HL-60 (cell line): Measurements from ENCODE around the gene KDM1B.

Experiments
- DNase-seq, 2 experiments: peaks; one replicate each; pipeline ENCODE4 v3.0.0-alpha.2; 2010 to 2020; ENCODE audit warnings: low read depth in 1 of 2, low spot score in 1 of 2
- H3K27ac ChIP-seq: fragments of 250-450 bp; sonication (Bioruptor Pico); replicated peaks from 2 replicates; pipeline ENCODE4 v1.5.1; 2020; ENCODE audit warnings: mild to moderate bottlenecking, moderate library complexity
- H3K27me3 ChIP-seq: fragments of 250-450 bp; sonication (Bioruptor Pico); 2 replicates; pipeline ENCODE4 v1.5.1; 2021; ENCODE audit warnings: mild to moderate bottlenecking, moderate library complexity; ENCODE audit not compliant: insufficient read depth, poor library complexity, severe bottlenecking
- H3K4me3 ChIP-seq: replicated peaks from 2 replicates; pipeline ENCODE4 v1.5.1; 2011; ENCODE audit warnings: mild to moderate bottlenecking, control low read depth, low read length; ENCODE audit not compliant: insufficient read depth
- GABPA ChIP-seq: IDR thresholded peaks from 2 replicates; pipeline ENCODE4 v1.6.1; 2012; ENCODE audit warnings: low read depth
- POLR2AphosphoS5 ChIP-seq: IDR thresholded peaks from 2 replicates; pipeline ENCODE4 v1.6.1; 2012; ENCODE audit warnings: low read depth
- SPI1 ChIP-seq: IDR thresholded peaks from 2 replicates; pipeline ENCODE4 v1.6.1; 2012; ENCODE audit warnings: low read depth, mild to moderate bottlenecking, borderline replicate concordance
- TF ChIP-seq, protein P1 (sequence below): IDR thresholded peaks from 2 replicates; pipeline ENCODE4 v1.6.1; 2012; ENCODE audit warnings: low read depth; ENCODE audit not compliant: insufficient replicate concordance
- TF ChIP-seq, protein P2 (sequence below): IDR thresholded peaks from one replicate; pipeline ENCODE4 v1.5.1; 2011; ENCODE audit warnings: low read length, control low read depth, inconsistent platforms; ENCODE audit not compliant: insufficient read depth

KDM1B gene

DNA sequence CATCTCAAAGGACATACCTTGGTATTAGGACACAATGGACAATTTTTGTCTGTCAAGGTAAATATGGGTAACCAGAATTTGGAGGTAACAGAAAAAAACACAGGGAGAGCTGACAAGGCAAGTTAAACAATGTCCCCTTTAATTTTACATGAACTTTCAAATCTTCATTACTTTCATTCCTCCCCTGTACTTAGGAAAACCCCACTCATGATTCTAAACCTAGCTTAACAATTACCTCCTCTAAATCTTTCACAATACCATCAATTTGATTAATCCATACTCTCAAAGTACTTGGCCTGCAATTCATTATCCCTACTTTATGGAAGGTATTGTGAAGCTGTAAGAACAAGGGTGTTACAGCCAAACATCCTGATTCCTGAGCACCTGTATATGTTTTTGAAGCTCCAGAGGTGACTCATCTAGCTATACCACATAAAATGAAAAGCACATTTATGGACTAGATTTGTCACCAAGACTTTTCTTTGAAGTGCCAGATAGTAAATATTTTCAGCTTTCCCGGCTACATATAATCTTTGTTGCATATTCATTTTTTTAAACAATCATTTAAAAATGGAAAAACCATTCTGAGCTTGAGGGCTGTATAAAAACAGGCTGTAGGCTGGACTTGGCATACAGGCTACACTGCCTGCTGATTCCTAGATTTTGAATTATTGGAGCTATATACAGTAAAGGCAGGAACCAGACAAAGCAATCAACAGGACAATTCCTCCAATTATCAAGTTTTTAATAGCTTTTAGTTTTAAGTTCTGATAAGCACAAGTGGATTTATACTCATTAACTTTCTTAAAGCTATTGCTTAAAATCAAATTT lies 86.2 kb downstream of the KDM1B start:
- Histone ChIP-seq H3K27ac (no peak overlapping the region), H3K4me3 (no peak overlapping the region), H3K27me3 (no peaks in the 10 kb centered on the region)
- TF ChIP-seq POLR2AphosphoS5 (no peak), GABPA (no peak), SPI1 (no peak)
- TF ChIP-seq, protein P1, sequence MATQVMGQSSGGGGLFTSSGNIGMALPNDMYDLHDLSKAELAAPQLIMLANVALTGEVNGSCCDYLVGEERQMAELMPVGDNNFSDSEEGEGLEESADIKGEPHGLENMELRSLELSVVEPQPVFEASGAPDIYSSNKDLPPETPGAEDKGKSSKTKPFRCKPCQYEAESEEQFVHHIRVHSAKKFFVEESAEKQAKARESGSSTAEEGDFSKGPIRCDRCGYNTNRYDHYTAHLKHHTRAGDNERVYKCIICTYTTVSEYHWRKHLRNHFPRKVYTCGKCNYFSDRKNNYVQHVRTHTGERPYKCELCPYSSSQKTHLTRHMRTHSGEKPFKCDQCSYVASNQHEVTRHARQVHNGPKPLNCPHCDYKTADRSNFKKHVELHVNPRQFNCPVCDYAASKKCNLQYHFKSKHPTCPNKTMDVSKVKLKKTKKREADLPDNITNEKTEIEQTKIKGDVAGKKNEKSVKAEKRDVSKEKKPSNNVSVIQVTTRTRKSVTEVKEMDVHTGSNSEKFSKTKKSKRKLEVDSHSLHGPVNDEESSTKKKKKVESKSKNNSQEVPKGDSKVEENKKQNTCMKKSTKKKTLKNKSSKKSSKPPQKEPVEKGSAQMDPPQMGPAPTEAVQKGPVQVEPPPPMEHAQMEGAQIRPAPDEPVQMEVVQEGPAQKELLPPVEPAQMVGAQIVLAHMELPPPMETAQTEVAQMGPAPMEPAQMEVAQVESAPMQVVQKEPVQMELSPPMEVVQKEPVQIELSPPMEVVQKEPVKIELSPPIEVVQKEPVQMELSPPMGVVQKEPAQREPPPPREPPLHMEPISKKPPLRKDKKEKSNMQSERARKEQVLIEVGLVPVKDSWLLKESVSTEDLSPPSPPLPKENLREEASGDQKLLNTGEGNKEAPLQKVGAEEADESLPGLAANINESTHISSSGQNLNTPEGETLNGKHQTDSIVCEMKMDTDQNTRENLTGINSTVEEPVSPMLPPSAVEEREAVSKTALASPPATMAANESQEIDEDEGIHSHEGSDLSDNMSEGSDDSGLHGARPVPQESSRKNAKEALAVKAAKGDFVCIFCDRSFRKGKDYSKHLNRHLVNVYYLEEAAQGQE, result no peak
- TF ChIP-seq, protein P2, sequence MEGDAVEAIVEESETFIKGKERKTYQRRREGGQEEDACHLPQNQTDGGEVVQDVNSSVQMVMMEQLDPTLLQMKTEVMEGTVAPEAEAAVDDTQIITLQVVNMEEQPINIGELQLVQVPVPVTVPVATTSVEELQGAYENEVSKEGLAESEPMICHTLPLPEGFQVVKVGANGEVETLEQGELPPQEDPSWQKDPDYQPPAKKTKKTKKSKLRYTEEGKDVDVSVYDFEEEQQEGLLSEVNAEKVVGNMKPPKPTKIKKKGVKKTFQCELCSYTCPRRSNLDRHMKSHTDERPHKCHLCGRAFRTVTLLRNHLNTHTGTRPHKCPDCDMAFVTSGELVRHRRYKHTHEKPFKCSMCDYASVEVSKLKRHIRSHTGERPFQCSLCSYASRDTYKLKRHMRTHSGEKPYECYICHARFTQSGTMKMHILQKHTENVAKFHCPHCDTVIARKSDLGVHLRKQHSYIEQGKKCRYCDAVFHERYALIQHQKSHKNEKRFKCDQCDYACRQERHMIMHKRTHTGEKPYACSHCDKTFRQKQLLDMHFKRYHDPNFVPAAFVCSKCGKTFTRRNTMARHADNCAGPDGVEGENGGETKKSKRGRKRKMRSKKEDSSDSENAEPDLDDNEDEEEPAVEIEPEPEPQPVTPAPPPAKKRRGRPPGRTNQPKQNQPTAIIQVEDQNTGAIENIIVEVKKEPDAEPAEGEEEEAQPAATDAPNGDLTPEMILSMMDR, result no peak
- DNase-seq, result no peak

DNA sequence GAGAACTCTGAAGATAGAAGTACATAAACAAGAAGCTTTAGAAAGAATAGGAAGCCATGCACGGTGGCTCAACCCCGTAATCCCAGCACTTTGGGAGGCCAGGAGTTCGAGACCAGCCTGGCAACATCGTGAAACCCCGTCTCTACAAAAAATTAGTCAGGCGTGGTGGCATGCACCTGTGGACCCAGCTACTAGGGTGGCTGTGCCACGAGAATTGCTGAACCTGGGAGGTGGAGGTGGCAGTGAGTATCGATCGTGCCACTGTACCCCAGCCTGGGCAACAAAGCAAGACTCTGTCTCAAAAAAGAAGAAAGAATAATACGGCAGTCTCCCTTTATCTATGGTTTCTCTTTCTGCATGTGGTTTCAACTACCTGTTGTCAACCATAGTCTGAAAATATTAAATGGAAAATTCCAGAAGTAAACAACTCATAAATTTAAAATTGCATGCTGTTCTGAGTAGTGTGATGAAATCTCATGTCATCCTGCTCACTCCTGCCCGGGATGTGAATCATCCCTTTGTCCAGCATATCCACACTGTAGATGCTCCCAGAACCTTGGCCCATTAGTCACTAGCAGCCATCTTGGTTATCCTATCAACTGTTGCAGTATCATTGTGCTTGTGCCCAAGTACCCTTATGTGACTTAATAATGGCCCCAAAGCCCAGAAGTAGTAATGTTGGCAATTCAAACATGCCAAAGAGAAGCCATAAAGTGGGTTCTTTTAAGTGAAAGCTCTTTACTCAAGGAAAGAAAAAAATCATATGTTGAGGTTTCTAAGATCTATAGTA lies 87.0 kb downstream of the KDM1B start:
- H3K27me3 ChIP-seq, result no peaks in the 10 kb centered on the region
- TF ChIP-seq POLR2AphosphoS5, result peak; percentile 17; the same call in 1 of the 2 replicates
- TF ChIP-seq, protein P1, result no peak
- no peak for DNase-seq
- no peak overlapping the region for H3K27ac ChIP-seq
- H3K4me3 ChIP-seq, result no peak overlapping the region

DNA sequence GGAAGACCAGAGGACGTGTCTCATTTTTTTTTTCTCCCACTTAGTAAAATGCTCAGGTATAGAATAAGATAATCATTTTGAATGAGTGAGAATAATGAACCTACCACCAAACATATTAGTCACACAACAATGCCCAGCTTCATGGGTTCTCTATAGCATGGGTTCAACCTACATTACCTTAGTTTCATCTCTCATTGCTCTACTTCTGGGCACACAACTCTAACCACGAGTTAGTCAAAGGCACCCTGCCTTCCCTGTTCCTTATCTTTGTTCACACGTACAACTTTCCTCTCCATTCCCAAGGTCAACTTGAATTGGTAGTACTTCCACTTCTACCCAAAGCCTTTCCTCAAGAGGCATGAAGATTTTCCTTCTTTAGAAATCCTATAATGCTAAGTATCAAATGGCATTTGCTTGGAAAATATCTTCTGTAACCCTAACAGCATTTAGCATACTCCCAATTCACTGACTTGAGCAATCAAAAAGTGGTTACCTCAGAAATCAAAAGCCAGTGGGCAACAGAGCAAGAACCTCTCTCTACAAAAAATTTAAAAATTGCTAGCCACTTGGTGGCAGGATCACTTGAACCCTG lies 88.2 kb downstream of the KDM1B start:
- DNase-seq, result no peak
- Histone ChIP-seq H3K27ac (no peak overlapping the region), H3K4me3 (no peak overlapping the region), H3K27me3 (no peaks in the 10 kb centered on the region)
- TF ChIP-seq, protein P2, result no peak
- TF ChIP-seq GABPA (no peak), POLR2AphosphoS5 (no peak), SPI1 (no peak)
- TF ChIP-seq, protein P1, result no peak
